GM12891 (cell line): Measurements from ENCODE around the gene FAM117A.

Source experiments
- PAX5 ChIP-seq: IDR thresholded peaks from 2 replicates; pipeline ENCODE4 v1.6.1; 2011; ENCODE audit warnings: low read length, moderate library complexity, mild to moderate bottlenecking; ENCODE audit not compliant: insufficient read depth, severe bottlenecking
- POLR2A ChIP-seq: IDR thresholded peaks from 2 replicates; pipeline ENCODE4 v1.6.1; 2011; ENCODE audit warnings: low read depth, low read length, control low read depth
- POLR2AphosphoS5 ChIP-seq: IDR thresholded peaks from 2 replicates; pipeline ENCODE4 v1.6.1; 2011; ENCODE audit warnings: low read depth, low read length, control low read depth
- POU2F2 ChIP-seq: IDR thresholded peaks from 2 replicates; pipeline ENCODE4 v1.6.1; 2011; ENCODE audit warnings: low read depth, mild to moderate bottlenecking, control low read depth, low read length, moderate library complexity

- no peak for TF ChIP-seq POLR2A
- TF ChIP-seq POLR2AphosphoS5, result no peak
- no peak for TF ChIP-seq PAX5
- no peak for TF ChIP-seq POU2F2
Observed at GRCh38 chr17:49664706-49665211, 99.2 kb downstream of the FAM117A start.
